Glutamatergic neuron (in vitro differentiated cells): Measurements from ENCODE around the gene TMEM108. TPM values are rescaled to one million over a fixed set of nuclear protein-coding genes. Genes with fewer than 3 reads are reported as not detected.

Experiments
- DNase-seq: peaks from one replicate; pipeline ENCODE4 v3.0.0; 2022
- H3K27ac Mint-ChIP-seq: one replicate; pipeline ENCODE4 v1.8.0; 2020; ENCODE audit warnings: mild to moderate bottlenecking, mixed read lengths, inconsistent platforms; ENCODE audit not compliant: unreplicated experiment
- H3K27me3 Mint-ChIP-seq: one replicate; pipeline ENCODE4 v1.8.0; 2020; ENCODE audit warnings: mild to moderate bottlenecking, moderate library complexity, mixed read lengths, inconsistent platforms; ENCODE audit not compliant: unreplicated experiment
- H3K36me3 Mint-ChIP-seq: one replicate; pipeline ENCODE4 v1.8.0; 2020; ENCODE audit warnings: mild to moderate bottlenecking, mixed read lengths, inconsistent platforms; ENCODE audit not compliant: unreplicated experiment
- H3K4me1 Mint-ChIP-seq: one replicate; pipeline ENCODE4 v1.8.0; 2020; ENCODE audit warnings: mild to moderate bottlenecking, low read depth, mixed read lengths, inconsistent platforms; ENCODE audit not compliant: unreplicated experiment
- H3K4me3 Mint-ChIP-seq: one replicate; pipeline ENCODE4 v1.8.0; 2020; ENCODE audit warnings: mild to moderate bottlenecking, mixed read lengths, inconsistent platforms; ENCODE audit not compliant: unreplicated experiment
- H3K9me3 Mint-ChIP-seq: one replicate; pipeline ENCODE4 v1.8.0; 2020; ENCODE audit warnings: mild to moderate bottlenecking, moderate library complexity, mixed read lengths, inconsistent platforms; ENCODE audit not compliant: unreplicated experiment
- CTCF ChIP-seq: fragments of 200-600 bp; sonication (generic); IDR thresholded peaks from one replicate; pipeline ENCODE4 v1.5.0; 2021; ENCODE audit not compliant: partially characterized antibody, unreplicated experiment
- total RNA-seq: library from RNA; stranded (reverse); fragmentation: NEBNext Ultra II Directional; extraction: Animal tissue kit (Norgen Biotek cat#: 25700); gene quantifications from one replicate; pipeline ENCODE4 v1.2.1, GENCODE V29; 2021; ENCODE audit not compliant: unreplicated experiment

Gene TMEM108
- total RNA-seq, 1 donor from 2014 or later: 9.0 TPM

- no peak overlapping the region for H3K27ac Mint-ChIP-seq
- peaks cover 2% of the 10 kb centered on the region for H3K9me3 Mint-ChIP-seq
- H3K36me3 Mint-ChIP-seq: no peaks in the 10 kb centered on the region
- no peaks in the 10 kb centered on the region for H3K27me3 Mint-ChIP-seq
- DNase-seq: no peak
- no peak overlapping the region for H3K4me3 Mint-ChIP-seq
- H3K4me1 Mint-ChIP-seq: peaks cover 6% of the 10 kb centered on the region
- no peak for TF ChIP-seq CTCF
Observed at GRCh38 chr3:133328373-133328772, 290.2 kb downstream of the TMEM108 start.

GRCh38 chr3:133329626-133330025 is 291.4 kb downstream of the TMEM108 start:
- no peak overlapping the region for H3K27ac Mint-ChIP-seq
- H3K4me3 Mint-ChIP-seq: no peak overlapping the region
- TF ChIP-seq CTCF: no peak
- peaks cover 6% of the 10 kb centered on the region for H3K4me1 Mint-ChIP-seq
- DNase-seq: no peak
- no peaks in the 10 kb centered on the region for H3K27me3 Mint-ChIP-seq
- H3K36me3 Mint-ChIP-seq: no peaks in the 10 kb centered on the region
- H3K9me3 Mint-ChIP-seq: peaks cover 2% of the 10 kb centered on the region

GRCh38 chr3:133330065-133330464 is 291.9 kb downstream of the TMEM108 start:
- no peak for TF ChIP-seq CTCF
- DNase-seq: peak; percentile 48
- Mint-ChIP-seq H3K27ac (peak overlapping the region; percentile 5), H3K4me3 (no peak overlapping the region), H3K4me1 (peaks cover 6% of the 10 kb centered on the region), H3K9me3 (peaks cover under 1% of the 10 kb centered on the region), H3K27me3 (no peaks in the 10 kb centered on the region), H3K36me3 (no peaks in the 10 kb centered on the region)

- Mint-ChIP-seq H3K27ac (no peak overlapping the region), H3K4me1 (peaks cover 6% of the 10 kb centered on the region), H3K4me3 (no peak overlapping the region), H3K9me3 (no peaks in the 10 kb centered on the region), H3K36me3 (no peaks in the 10 kb centered on the region), H3K27me3 (no peaks in the 10 kb centered on the region)
- DNase-seq: no peak
- TF ChIP-seq CTCF: no peak
Observed at GRCh38 chr3:133330522-133330921, 292.3 kb downstream of the TMEM108 start.

- Mint-ChIP-seq H3K27me3 (no peaks in the 10 kb centered on the region), H3K36me3 (peaks cover 4% of the 10 kb centered on the region), H3K4me3 (no peak overlapping the region), H3K9me3 (no peaks in the 10 kb centered on the region), H3K4me1 (peaks cover 4% of the 10 kb centered on the region), H3K27ac (no peak overlapping the region)
- TF ChIP-seq CTCF: no peak
- no peak for DNase-seq
Observed at GRCh38 chr3:133354721-133355120, 316.5 kb downstream of the TMEM108 start.
